OCI-LY3 (cell line): Measurements from ENCODE around the gene ATP8A2.

Source experiments
- CTCF ChIP-seq: fragments of 200-600, 300-600 bp; sonication (generic); IDR thresholded peaks from 2 replicates; pipeline ENCODE4 v1.5.1; 2014; ENCODE audit warnings: antibody characterized with exemption, low read length, low read depth
- EZH2phosphoT487 ChIP-seq: fragments of 200-600 bp; shearing (Covaris generic); IDR thresholded peaks from 2 replicates; pipeline ENCODE4 v1.6.1; 2018; ENCODE audit warnings: antibody characterized with exemption, mixed run types, low read depth

GRCh38 chr13:25756912-25757311 lies 385.1 kb downstream of the ATP8A2 start:
- TF ChIP-seq CTCF (no peak), EZH2phosphoT487 (no peak)
